BLaER1 treated with 17β-estradiol and CSF1 and Interleukin-3, amounts not matched to agents 10 nM and 100 nM (cell line): Measurements from ENCODE around the gene PHYHIPL.

Source experiments
- H3K27ac ChIP-seq, 11 experiments: shearing (Covaris generic); formaldehyde crosslinking; 2 replicates each; pipeline ENCODE4 v1.8.1; 2022
- H3K27me3 ChIP-seq, 11 experiments: shearing (Covaris generic); formaldehyde crosslinking; 2 replicates each; pipeline ENCODE4 v1.8.1; 2022
- H3K36me3 ChIP-seq, 11 experiments: shearing (Covaris generic); formaldehyde crosslinking; 2 replicates each; pipeline ENCODE4 v1.8.1; 2022
- H3K4me1 ChIP-seq, 10 experiments: shearing (Covaris generic); formaldehyde crosslinking; 2 replicates each; pipeline ENCODE4 v1.8.1; 2022
- H3K4me2 ChIP-seq, 11 experiments: shearing (Covaris generic); formaldehyde crosslinking; 2 replicates each; pipeline ENCODE4 v1.8.1; 2022
- H3K4me3 ChIP-seq, 10 experiments: shearing (Covaris generic); formaldehyde crosslinking; 2 replicates each; pipeline ENCODE4 v1.8.1; 2022
- H3K9ac ChIP-seq, 11 experiments: shearing (Covaris generic); formaldehyde crosslinking; 2 replicates each; pipeline ENCODE4 v1.8.1; 2022
- H3K9me3 ChIP-seq, 11 experiments: shearing (Covaris generic); formaldehyde crosslinking; replicated peaks in 1 of 11; 2 replicates each; pipeline ENCODE4 v1.8.1; 2022
- H4K20me1 ChIP-seq, 11 experiments: shearing (Covaris generic); formaldehyde crosslinking; 2 replicates each; pipeline ENCODE4 v1.8.1; 2022
- Cebpa-rat ChIP-seq, 11 experiments: shearing (Covaris generic); IDR thresholded peaks; 2 replicates each; pipeline ENCODE4 v1.8.1; 2022

The PHYHIPL gene

DNA sequence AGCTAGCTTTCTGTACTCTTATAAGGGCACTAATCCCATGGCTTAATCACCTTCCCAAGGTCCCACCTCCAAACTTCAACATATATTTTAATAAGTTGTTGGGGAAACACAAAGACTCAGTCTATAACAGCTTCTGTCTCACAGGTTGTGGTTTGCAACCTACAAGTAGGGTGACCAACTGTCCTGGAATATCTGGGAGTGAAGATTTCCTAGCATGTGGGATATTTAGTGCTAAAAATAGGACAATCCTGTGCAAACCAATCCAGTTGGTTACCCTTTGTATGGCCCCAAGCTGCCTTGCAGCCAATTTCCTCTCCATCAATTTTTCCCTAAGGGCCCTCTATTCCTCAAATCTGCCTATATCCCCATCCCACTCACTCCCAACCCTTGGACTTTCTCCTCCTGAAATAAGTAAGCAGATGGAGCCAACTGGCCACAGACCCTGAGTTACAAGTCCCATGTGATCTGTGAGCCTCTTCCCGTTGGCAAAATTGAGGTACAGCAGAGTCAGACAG, 103.6 kb downstream of the PHYHIPL start:
- Histone ChIP-seq H3K27ac (no peak overlapping the region), H3K27me3 (no peaks in the 10 kb centered on the region), H3K36me3 (no peaks in the 10 kb centered on the region), H4K20me1 (no peaks in the 10 kb centered on the region), H3K4me2 (no peak overlapping the region), H3K9ac (no peak overlapping the region), H3K9me3 (no peaks in the 10 kb centered on the region), H3K4me1 (no peaks in the 10 kb centered on the region), H3K4me3 (no peak overlapping the region)
- TF ChIP-seq Cebpa-rat (IDR thresholded peaks at IDR 0.05) = no peak

DNA sequence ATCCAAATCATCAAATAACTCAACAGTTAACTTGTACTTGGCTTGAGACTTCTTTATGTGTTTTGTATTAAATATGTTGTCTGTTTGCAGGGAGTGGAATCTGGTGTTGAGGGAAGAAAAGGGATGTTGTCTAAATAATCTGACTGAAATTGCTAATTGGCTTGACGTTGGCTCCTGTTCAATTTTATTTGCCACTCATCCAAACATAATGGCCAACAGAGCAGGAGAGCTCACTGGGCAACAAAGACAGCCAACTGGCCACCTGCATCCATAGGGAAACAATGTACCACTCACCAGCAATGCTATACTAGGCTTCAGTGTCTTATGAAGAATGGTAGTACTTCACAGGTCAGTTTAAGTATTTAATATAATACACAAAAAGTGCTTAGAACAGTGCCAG, 105.4 kb downstream of the PHYHIPL start:
- Histone ChIP-seq H3K27me3 (no peaks in the 10 kb centered on the region), H3K4me2 (no peak overlapping the region), H3K27ac (no peak overlapping the region), H3K36me3 (no peaks in the 10 kb centered on the region), H4K20me1 (no peaks in the 10 kb centered on the region), H3K9ac (no peak overlapping the region), H3K4me3 (no peak overlapping the region), H3K4me1 (no peaks in the 10 kb centered on the region), H3K9me3 (no peaks in the 10 kb centered on the region)
- TF ChIP-seq Cebpa-rat (IDR thresholded peaks at IDR 0.05) = no peak

DNA sequence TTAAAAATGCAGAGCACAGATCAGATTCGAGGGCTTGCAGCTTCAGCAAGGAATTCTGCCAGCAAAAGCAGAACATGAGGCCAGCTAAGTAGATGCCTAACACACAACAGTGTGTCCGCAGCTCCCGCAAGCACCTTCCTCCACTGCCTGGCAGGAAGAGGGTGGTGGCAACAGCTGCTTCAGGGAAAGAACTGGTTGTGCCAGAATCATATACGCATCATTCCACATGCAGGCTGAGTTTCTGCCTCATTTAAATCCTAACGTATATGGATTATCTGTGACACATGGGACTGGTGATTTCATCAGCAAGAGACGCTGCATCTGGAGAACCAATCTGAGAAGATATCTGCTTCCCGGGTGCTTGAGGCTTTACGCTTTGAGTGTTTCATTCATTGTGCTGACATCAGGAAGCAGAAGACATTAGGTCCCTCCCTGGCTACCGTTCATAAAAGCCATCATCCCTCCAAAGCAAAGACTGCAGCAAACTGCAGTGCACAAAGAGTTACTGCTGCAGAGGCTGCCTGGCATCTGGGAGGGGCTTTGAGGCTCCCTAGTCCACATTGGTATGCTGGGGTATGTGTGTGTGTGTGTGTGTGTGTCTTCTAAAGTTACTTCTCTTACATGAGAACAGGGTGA, 107.1 kb downstream of the PHYHIPL start:
- Histone ChIP-seq H3K4me3 (no peak overlapping the region), H3K9me3 (no peaks in the 10 kb centered on the region), H4K20me1 (no peaks in the 10 kb centered on the region), H3K4me2 (no peak overlapping the region), H3K4me1 (no peaks in the 10 kb centered on the region), H3K27me3 (no peaks in the 10 kb centered on the region), H3K27ac (no peak overlapping the region), H3K9ac (no peak overlapping the region), H3K36me3 (no peaks in the 10 kb centered on the region)
- no peak for TF ChIP-seq Cebpa-rat (IDR thresholded peaks at IDR 0.05)

DNA sequence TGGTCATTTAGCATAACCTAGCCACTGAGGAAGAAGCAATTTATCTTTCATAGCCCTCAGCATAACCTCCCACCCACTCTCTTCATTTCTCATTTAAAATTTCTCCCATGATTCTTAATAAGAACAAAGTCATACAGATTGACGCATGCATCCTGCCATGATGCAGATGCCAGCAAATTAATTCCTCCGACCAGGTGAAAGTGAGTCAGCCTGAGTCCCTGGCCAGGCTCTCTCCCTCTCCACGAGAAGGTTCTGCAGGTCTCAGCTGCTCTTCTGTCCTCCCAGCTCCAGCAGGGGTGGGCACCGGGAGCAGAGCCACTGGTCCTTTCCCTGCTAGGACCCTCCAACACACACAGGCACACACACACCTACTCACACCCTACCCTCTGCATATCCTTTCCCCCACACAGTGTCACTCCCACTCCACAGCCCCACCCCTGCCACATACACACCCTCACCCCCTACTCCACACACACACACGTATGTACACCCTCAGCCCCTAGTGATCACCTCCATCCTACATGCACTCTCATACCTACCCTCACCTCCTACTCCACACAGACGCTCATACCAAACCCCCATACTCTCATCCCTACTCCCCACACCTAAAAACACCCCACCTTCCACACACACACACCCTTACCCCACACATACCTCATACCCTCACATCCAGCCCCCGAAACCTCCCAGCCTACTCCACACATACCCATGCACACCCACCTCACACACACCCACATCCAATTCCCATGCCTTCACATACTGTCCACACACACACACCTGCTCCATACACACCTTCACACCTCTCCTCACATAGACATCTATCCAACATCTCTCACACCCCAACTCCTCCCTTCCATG, 107.9 kb downstream of the PHYHIPL start:
- Histone ChIP-seq H3K4me2 (no peak overlapping the region), H3K4me3 (no peak overlapping the region), H4K20me1 (no peaks in the 10 kb centered on the region), H3K9ac (no peak overlapping the region), H3K27me3 (no peaks in the 10 kb centered on the region), H3K27ac (no peak overlapping the region), H3K36me3 (no peaks in the 10 kb centered on the region), H3K4me1 (no peaks in the 10 kb centered on the region), H3K9me3 (no peaks in the 10 kb centered on the region)
- TF ChIP-seq Cebpa-rat (IDR thresholded peaks at IDR 0.05) = no peak

DNA sequence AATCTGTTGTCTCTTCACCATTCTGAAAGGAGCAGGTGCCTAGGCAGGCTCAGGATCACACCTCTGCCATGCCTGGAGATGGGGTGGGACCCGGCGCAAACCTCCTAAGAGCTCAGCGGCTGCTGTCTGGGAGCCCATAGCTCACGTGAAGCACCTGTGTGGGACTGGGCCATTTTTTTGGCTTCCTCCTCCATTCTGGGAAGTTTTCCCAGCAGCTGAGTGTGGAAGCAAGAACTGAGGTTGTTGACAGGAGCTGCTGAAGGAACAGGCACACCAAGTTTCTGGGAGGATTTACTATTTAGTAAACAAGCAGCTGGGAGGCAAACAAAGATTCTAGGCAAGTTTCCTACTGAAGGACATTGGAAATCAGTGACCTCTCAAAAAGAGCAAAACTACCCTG, 108.6 kb downstream of the PHYHIPL start:
- no peak overlapping the region for H3K4me2 ChIP-seq
- H3K36me3 ChIP-seq = no peaks in the 10 kb centered on the region
- no peaks in the 10 kb centered on the region for H3K9me3 ChIP-seq
- H4K20me1 ChIP-seq = no peaks in the 10 kb centered on the region
- no peak for TF ChIP-seq Cebpa-rat (IDR thresholded peaks at IDR 0.05)
- H3K27ac ChIP-seq = no peak overlapping the region
- H3K27me3 ChIP-seq = no peaks in the 10 kb centered on the region
- H3K4me1 ChIP-seq = no peaks in the 10 kb centered on the region
- H3K9ac ChIP-seq = no peak overlapping the region
- no peak overlapping the region for H3K4me3 ChIP-seq

DNA sequence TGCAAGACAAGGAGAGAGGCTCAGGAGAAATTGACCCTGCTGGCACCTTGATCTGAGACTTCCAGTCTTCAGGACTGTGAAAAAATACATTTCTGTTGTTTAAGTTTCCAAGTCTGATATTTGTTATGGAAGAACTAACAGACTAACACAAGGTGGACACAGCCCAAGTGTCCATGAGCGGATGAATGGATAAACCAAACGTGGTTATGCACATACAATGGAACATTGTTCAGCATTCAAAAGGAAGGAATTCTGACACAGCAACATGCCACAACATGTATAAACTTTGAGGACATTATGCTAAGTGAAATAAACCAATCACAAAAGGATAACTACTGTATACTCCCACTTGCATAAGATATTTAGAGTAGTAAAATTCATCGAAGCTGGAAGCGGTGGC, 109.4 kb downstream of the PHYHIPL start:
- no peak overlapping the region for H3K4me3 ChIP-seq

DNA sequence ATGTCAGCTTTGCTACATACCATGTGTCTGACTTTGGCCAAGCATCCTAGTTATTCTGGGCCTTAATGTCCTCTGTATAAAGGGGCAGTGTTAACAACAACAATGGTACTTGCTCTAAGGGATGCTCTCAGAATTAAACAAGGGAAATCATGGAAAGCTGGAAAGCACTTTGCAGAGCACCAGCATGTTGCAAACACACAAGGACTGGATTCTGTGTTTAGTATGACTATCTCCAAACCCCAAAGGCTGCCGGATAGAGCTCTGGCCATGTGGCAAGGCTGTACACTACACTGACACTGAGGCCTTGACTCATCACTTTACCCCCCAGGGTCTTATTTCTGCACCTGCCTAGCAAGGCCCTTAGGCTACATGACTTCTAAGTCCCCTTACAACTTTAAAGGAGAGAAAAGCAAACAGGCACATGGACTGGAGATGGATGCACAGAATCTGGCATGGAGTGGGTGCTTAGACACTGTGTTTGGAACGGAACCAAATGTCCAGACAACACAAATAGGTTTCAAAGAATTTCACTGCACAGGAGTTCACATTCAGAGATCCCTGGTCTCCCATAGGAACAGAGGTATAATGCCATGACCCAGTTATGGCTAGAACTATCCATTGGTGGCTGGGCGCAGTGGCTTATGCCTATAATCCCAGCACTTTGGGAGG, 111.3 kb downstream of the PHYHIPL start:
- H4K20me1 ChIP-seq = no peaks in the 10 kb centered on the region
- no peak overlapping the region for H3K4me3 ChIP-seq
- TF ChIP-seq Cebpa-rat (IDR thresholded peaks at IDR 0.05) = no peak
- H3K9ac ChIP-seq = no peak overlapping the region
- H3K4me1 ChIP-seq = no peaks in the 10 kb centered on the region
- H3K9me3 ChIP-seq = no peaks in the 10 kb centered on the region
- no peak overlapping the region for H3K27ac ChIP-seq
- no peaks in the 10 kb centered on the region for H3K27me3 ChIP-seq
- no peaks in the 10 kb centered on the region for H3K36me3 ChIP-seq
- H3K4me2 ChIP-seq = no peak overlapping the region

More for the DNA sequence above, 109.4 kb downstream of the PHYHIPL start:
- Histone ChIP-seq H3K36me3 (no peaks in the 10 kb centered on the region), H3K27ac (no peak overlapping the region), H3K9me3 (no peaks in the 10 kb centered on the region), H4K20me1 (no peaks in the 10 kb centered on the region), H3K4me1 (no peaks in the 10 kb centered on the region), H3K4me2 (no peak overlapping the region), H3K9ac (no peak overlapping the region), H3K27me3 (no peaks in the 10 kb centered on the region)
- TF ChIP-seq Cebpa-rat (IDR thresholded peaks at IDR 0.05) = no peak

DNA sequence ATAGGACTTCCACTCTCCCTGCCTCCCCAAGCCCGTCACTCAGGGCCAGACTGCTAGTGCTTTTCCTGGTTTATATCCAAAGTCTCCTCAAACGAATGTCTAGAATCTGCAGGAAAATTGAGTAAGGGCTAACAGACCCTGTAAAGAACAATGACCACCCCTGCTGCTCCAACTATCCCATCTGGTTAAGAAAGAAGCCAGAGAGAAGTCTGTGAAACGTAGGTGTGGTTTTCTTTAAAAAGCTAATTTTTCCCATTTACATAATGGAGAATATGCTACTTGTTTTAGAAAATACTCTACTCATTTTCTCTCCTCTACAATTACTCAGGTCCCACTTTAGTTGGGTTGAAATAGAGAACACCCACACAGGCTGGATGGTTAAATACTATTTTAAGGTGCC, 113.4 kb downstream of the PHYHIPL start:
- Histone ChIP-seq H3K27me3 (no peaks in the 10 kb centered on the region), H3K36me3 (no peaks in the 10 kb centered on the region), H3K4me1 (no peaks in the 10 kb centered on the region), H3K9me3 (no peaks in the 10 kb centered on the region), H3K4me2 (no peak overlapping the region), H3K4me3 (no peak overlapping the region), H4K20me1 (no peaks in the 10 kb centered on the region), H3K9ac (no peak overlapping the region), H3K27ac (no peak overlapping the region)
- no peak for TF ChIP-seq Cebpa-rat (IDR thresholded peaks at IDR 0.05)

DNA sequence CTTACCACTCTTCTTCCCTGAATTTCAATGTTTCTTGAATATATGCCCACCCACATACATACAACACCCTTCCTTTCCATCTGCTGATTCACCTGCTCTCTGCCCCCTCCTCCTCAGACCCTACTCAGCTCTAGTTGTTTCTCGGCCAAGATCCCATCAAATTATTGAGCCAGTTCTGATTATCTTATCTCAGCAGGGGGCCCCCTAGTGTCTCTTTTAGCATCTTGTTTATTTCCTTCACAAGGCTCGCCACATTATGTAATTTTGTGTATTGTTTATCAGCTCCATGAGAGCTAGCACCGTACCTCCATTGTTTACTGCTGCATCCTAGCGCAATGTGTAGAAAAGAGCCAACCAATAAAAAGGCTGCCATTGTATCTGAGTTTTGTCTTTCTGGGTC, 114.0 kb downstream of the PHYHIPL start:
- no peak for TF ChIP-seq Cebpa-rat (IDR thresholded peaks at IDR 0.05)
- no peaks in the 10 kb centered on the region for H3K9me3 ChIP-seq
- H3K4me2 ChIP-seq = no peak overlapping the region
- H3K9ac ChIP-seq = no peak overlapping the region
- H3K27ac ChIP-seq = no peak overlapping the region
- H3K4me1 ChIP-seq = no peaks in the 10 kb centered on the region
- no peak overlapping the region for H3K4me3 ChIP-seq
- no peaks in the 10 kb centered on the region for H4K20me1 ChIP-seq
- no peaks in the 10 kb centered on the region for H3K36me3 ChIP-seq
- no peaks in the 10 kb centered on the region for H3K27me3 ChIP-seq
